ENCODE results near the gene NEK1. TPM values are rescaled to one million over a fixed set of nuclear protein-coding genes. Genes with fewer than 3 reads are reported as not detected.

NEK1 gene
- total and polyA plus RNA-seq, 8 donors, result 1.2 to 28.6 (median 5.5) TPM

- intact Hi-C loops (cut with DNase I; ENCODE audit: low total_unique reads), result no loop called here
- no peak overlapping the region for H3K27ac ChIP-seq
- DNase-seq, result no peak
- no peaks in the 10 kb centered on the region for H3K27me3 ChIP-seq
- H3K36me3 ChIP-seq, result no peaks in the 10 kb centered on the region
- H3K9me3 ChIP-seq, result peaks cover 0 to 3% (median 0%) of the 10 kb centered on the region in 4 donors
- H3K4me3 ChIP-seq, result no peak overlapping the region
- 65 to 88% (median 79%) methylated on average over 3 of the region's 3 CpGs for WGBS, 5 donors
- no peaks in the 10 kb centered on the region for H3K4me1 ChIP-seq
- TF ChIP-seq POLR2AphosphoS5 (IDR thresholded peaks at IDR 0.05), result no peak
These were observed 227.6 kb downstream of the NEK1 start for GRCh38 chr4:169384779-169385178.

GRCh38 chr4:169383724-169384123, 228.7 kb downstream of the NEK1 start:
- H3K36me3 ChIP-seq, result no peaks in the 10 kb centered on the region
- intact Hi-C loops (cut with DNase I; ENCODE audit: low total_unique reads), result no loop called here
- no peak for TF ChIP-seq POLR2A (IDR thresholded peaks at IDR 0.05)

DNA sequence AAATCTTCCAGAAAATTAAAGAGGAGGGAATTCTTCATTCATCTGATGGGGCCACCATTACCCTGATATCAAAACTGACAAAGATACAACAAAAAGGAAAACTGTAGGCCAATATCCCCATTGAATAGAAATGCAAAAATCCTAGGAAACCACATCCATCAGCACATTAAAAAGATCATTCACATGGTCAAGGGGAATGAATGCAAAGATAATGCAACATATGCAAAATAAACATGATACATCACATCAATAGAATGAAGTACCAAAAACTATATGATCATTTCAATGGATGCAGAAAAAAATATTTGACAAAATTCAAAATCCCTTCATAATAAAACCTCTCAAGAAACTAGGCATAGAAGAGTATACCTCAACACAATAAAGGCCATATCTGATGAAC, 232.7 kb downstream of the NEK1 start:
- Histone ChIP-seq H3K27ac (no peak overlapping the region), H3K9me3 (peaks cover 12 to 39% (median 25%) of the 10 kb centered on the region in 4 donors), H3K4me3 (no peak overlapping the region), H3K36me3 (no peaks in the 10 kb centered on the region), H3K27me3 (no peaks in the 10 kb centered on the region), H3K4me1 (no peaks in the 10 kb centered on the region)
- no peak for DNase-seq
- TF ChIP-seq EP300 (IDR thresholded peaks at IDR 0.05), result no peak
- TF ChIP-seq POLR2AphosphoS5 (IDR thresholded peaks at IDR 0.05), result no peak
- no peak for TF ChIP-seq POLR2A (IDR thresholded peaks at IDR 0.05)
- TF ChIP-seq CTCF (IDR thresholded peaks at IDR 0.05), result no peak
- intact Hi-C loops (cut with DNase I; ENCODE audit: low total_unique reads), result no loop called here

More at GRCh38 chr4:169383724-169384123, 228.7 kb downstream of the NEK1 start:
- DNase-seq, result no peak
- Histone ChIP-seq H3K27me3 (no peaks in the 10 kb centered on the region), H3K27ac (no peak overlapping the region), H3K9me3 (peaks cover 0 to 7% (median 1%) of the 10 kb centered on the region in 4 donors), H3K4me3 (no peak overlapping the region), H3K4me1 (no peaks in the 10 kb centered on the region)
- WGBS, 5 donors, result 60 to 87% (median 84%) methylated on average over 3 of the region's 3 CpGs

GRCh38 chr4:169377367-169377766, 235.0 kb downstream of the NEK1 start:
- H3K27ac ChIP-seq, result no peak overlapping the region
- H3K4me1 ChIP-seq, result no peaks in the 10 kb centered on the region
- intact Hi-C loops (cut with DNase I; ENCODE audit: low total_unique reads), result no loop called here
- H3K27me3 ChIP-seq, result no peaks in the 10 kb centered on the region
- no peak overlapping the region for H3K4me3 ChIP-seq
- H3K9me3 ChIP-seq, result peaks cover 12 to 39% (median 25%) of the 10 kb centered on the region in 4 donors
- no peaks in the 10 kb centered on the region for H3K36me3 ChIP-seq
- no peak for DNase-seq
- TF ChIP-seq EP300 (IDR thresholded peaks at IDR 0.05) (no peak), POLR2AphosphoS5 (IDR thresholded peaks at IDR 0.05) (no peak), POLR2A (IDR thresholded peaks at IDR 0.05) (no peak), CTCF (IDR thresholded peaks at IDR 0.05) (no peak)

- Histone ChIP-seq H3K27ac (no peak overlapping the region), H3K27me3 (no peaks in the 10 kb centered on the region), H3K36me3 (no peaks in the 10 kb centered on the region), H3K9me3 (peaks cover 12 to 39% (median 25%) of the 10 kb centered on the region in 4 donors), H3K4me1 (no peaks in the 10 kb centered on the region), H3K4me3 (no peak overlapping the region)
- WGBS, 5 donors, result 74 to 93% (median 83%) methylated on average over 1 of the region's 1 CpG
- TF ChIP-seq POLR2A (IDR thresholded peaks at IDR 0.05) (no peak), POLR2AphosphoS5 (IDR thresholded peaks at IDR 0.05) (no peak), CTCF (IDR thresholded peaks at IDR 0.05) (no peak), EP300 (IDR thresholded peaks at IDR 0.05) (no peak)
- intact Hi-C loops (cut with DNase I; ENCODE audit: low total_unique reads), result no loop called here
- DNase-seq, result no peak
These were observed 236.0 kb downstream of the NEK1 start for GRCh38 chr4:169376421-169376820.

Measured in stomach (tissue), 9 donors.